ENCODE data around the gene KHNYN.

GRCh38 chr14:24465368-24465767, 35.6 kb downstream of the KHNYN start:
- TF ChIP-seq CTCF (IDR thresholded peaks at IDR 0.05) (no peak), POLR2A (IDR thresholded peaks at IDR 0.05) (no peak), EP300 (IDR thresholded peaks at IDR 0.05; ENCODE audit: low read depth) (no peak), POLR2AphosphoS5 (IDR thresholded peaks at IDR 0.05) (no peak)
